ENCODE data around the gene EIF5A. TPM values are rescaled to one million over a fixed set of nuclear protein-coding genes. Genes with fewer than 3 reads are reported as not detected.
"Not testable (repeated sequence)": the region's sequence is repeated elsewhere in the genome, so short reads cannot be mapped to it uniquely, and the experiment has no call there.

EIF5A gene
- polyA plus RNA-seq, 6 donors from 2014 or later: 195 to 802 (median 516) TPM

- DNase-seq (peak; percentile 55), ATAC-seq (ENCODE audit: low read depth in 2 of 2) (peak; percentile 48 to 53)
- Mint-ChIP-seq H3K9me3 (no peaks in the 10 kb centered on the region), H3K27ac (peak overlapping the region in 1 of 6 donors; percentile 36), H3K4me1 (peaks cover 18 to 26% (median 25%) of the 10 kb centered on the region in 3 donors), H3K4me3 (peak overlapping the region in 1 of 8 donors; percentile 35), H3K36me3 (peaks cover 0 to 5% of the 10 kb centered on the region in 2 donors), H3K27me3 (no peaks in the 10 kb centered on the region)
Measured at GRCh38 chr17:7323731-7324437, 16.5 kb downstream of the EIF5A start.

- DNase-seq (no peak), ATAC-seq (ENCODE audit: low read depth in 2 of 2) (no peak)
- Mint-ChIP-seq H3K27me3 (no peaks in the 10 kb centered on the region), H3K9me3 (no peaks in the 10 kb centered on the region), H3K4me3 (peak overlapping the region in 1 of 8 donors; percentile 35), H3K4me1 (peaks cover 18 to 28% (median 26%) of the 10 kb centered on the region in 3 donors), H3K27ac (peak overlapping the region in 1 of 6 donors; percentile 36), H3K36me3 (peaks cover 0 to 5% of the 10 kb centered on the region in 2 donors)
Measured at GRCh38 chr17:7324438-7324779, 17.0 kb downstream of the EIF5A start.

GRCh38 chr17:7325031-7325528 lies 17.7 kb downstream of the EIF5A start:
- Mint-ChIP-seq H3K4me1 (peaks cover 24 to 34% (median 31%) of the 10 kb centered on the region in 3 donors), H3K36me3 (peaks cover 0 to 5% of the 10 kb centered on the region in 2 donors), H3K27ac (peak overlapping the region in 1 of 6 donors; percentile 47), H3K9me3 (no peaks in the 10 kb centered on the region), H3K27me3 (no peaks in the 10 kb centered on the region), H3K4me3 (peak overlapping the region in 1 of 8 donors; percentile 22)
- DNase-seq (no peak), ATAC-seq (ENCODE audit: low read depth in 2 of 2) (no peak)

- peaks cover 29 to 41% (median 39%) of the 10 kb centered on the region in 3 donors for H3K4me1 Mint-ChIP-seq
- H3K27me3 Mint-ChIP-seq: no peaks in the 10 kb centered on the region
- H3K9me3 Mint-ChIP-seq: no peaks in the 10 kb centered on the region
- H3K27ac Mint-ChIP-seq: no peak overlapping the region
- DNase-seq (no peak), ATAC-seq (ENCODE audit: low read depth in 2 of 2) (no peak)
- H3K36me3 Mint-ChIP-seq: peaks cover 0 to 5% of the 10 kb centered on the region in 2 donors
- H3K4me3 Mint-ChIP-seq: peak overlapping the region in 2 of 8 donors; percentile 39 to 44
Measured at GRCh38 chr17:7326186-7326585, 18.8 kb downstream of the EIF5A start.

- H3K27me3 Mint-ChIP-seq: no peaks in the 10 kb centered on the region
- no peaks in the 10 kb centered on the region for H3K9me3 Mint-ChIP-seq
- no peak overlapping the region for H3K27ac Mint-ChIP-seq
- peak overlapping the region in 2 of 8 donors; percentile 32 to 93 for H3K4me3 Mint-ChIP-seq
- H3K4me1 Mint-ChIP-seq: peaks cover 29 to 41% (median 39%) of the 10 kb centered on the region in 3 donors
- DNase-seq: no peak
- H3K36me3 Mint-ChIP-seq: no peaks in the 10 kb centered on the region
- ATAC-seq (ENCODE audit: low read depth in 2 of 2): no peak
Measured at GRCh38 chr17:7327056-7327455, 19.6 kb downstream of the EIF5A start.

- no peak for ATAC-seq (ENCODE audit: low read depth in 2 of 2)
- Mint-ChIP-seq H3K27me3 (no peaks in the 10 kb centered on the region), H3K4me3 (peak overlapping the region in 3 of 8 donors; percentile 32 to 99 (median 93)), H3K9me3 (no peaks in the 10 kb centered on the region), H3K27ac (peak overlapping the region in 2 of 6 donors; percentile 15 to 84), H3K4me1 (peaks cover 32 to 45% (median 43%) of the 10 kb centered on the region in 3 donors), H3K36me3 (no peaks in the 10 kb centered on the region)
- DNase-seq: no peak
Measured at GRCh38 chr17:7327501-7327900, 20.1 kb downstream of the EIF5A start.

- no peak for ATAC-seq (ENCODE audit: low read depth in 2 of 2)
- DNase-seq: no peak
- no peaks in the 10 kb centered on the region for H3K36me3 Mint-ChIP-seq
- H3K4me1 Mint-ChIP-seq: peaks cover 37 to 48% (median 47%) of the 10 kb centered on the region in 3 donors
- peak overlapping the region; percentile 1 to 96 (median 83) for H3K27ac Mint-ChIP-seq
- H3K4me3 Mint-ChIP-seq: peak overlapping the region; percentile 33 to 99 (median 91)
- no peaks in the 10 kb centered on the region for H3K27me3 Mint-ChIP-seq
- H3K9me3 Mint-ChIP-seq: no peaks in the 10 kb centered on the region
Measured at GRCh38 chr17:7328009-7328408, 20.6 kb downstream of the EIF5A start.

- H3K9me3 Mint-ChIP-seq: no peaks in the 10 kb centered on the region
- H3K4me1 Mint-ChIP-seq: peaks cover 42 to 54% (median 53%) of the 10 kb centered on the region in 3 donors
- DNase-seq: no peak
- H3K4me3 Mint-ChIP-seq: peak within 1 kb of the TSS; percentile 87 to 99 (median 96)
- peak within 1 kb of the TSS; percentile 93 to 98 (median 96) for H3K27ac Mint-ChIP-seq
- no peaks in the 10 kb centered on the region for H3K27me3 Mint-ChIP-seq
- no peaks in the 10 kb centered on the region for H3K36me3 Mint-ChIP-seq
- peak; percentile 11 to 14 for ATAC-seq (ENCODE audit: low read depth in 2 of 2)
Measured at GRCh38 chr17:7328840-7329373, 21.5 kb downstream of the EIF5A start, which contains the start of gene NEURL4. NEURL4 (minus strand) TSS chr17:7329335; CDS start chr17:7329312, 23 bp downstream.

GRCh38 chr17:7329374-7329996 lies 22.1 kb downstream of the EIF5A start:
- H3K27ac Mint-ChIP-seq: peak overlapping the region; percentile 93 to 98 (median 96)
- H3K9me3 Mint-ChIP-seq: no peaks in the 10 kb centered on the region
- no peaks in the 10 kb centered on the region for H3K27me3 Mint-ChIP-seq
- peak overlapping the region; percentile 87 to 99 (median 96) for H3K4me3 Mint-ChIP-seq
- DNase-seq (peak; percentile 98), ATAC-seq (ENCODE audit: low read depth in 2 of 2) (peak; percentile 67 to 71)
- no peaks in the 10 kb centered on the region for H3K36me3 Mint-ChIP-seq
- H3K4me1 Mint-ChIP-seq: peaks cover 39 to 53% (median 52%) of the 10 kb centered on the region in 3 donors

- peak; percentile 84 for DNase-seq
- H3K27me3 Mint-ChIP-seq: no peaks in the 10 kb centered on the region
- no peaks in the 10 kb centered on the region for H3K9me3 Mint-ChIP-seq
- ATAC-seq (ENCODE audit: low read depth in 2 of 2): peak; percentile 57 to 62
- no peaks in the 10 kb centered on the region for H3K36me3 Mint-ChIP-seq
- peak overlapping the region; percentile 87 to 99 (median 96) for H3K4me3 Mint-ChIP-seq
- peaks cover 40 to 56% (median 55%) of the 10 kb centered on the region in 3 donors for H3K4me1 Mint-ChIP-seq
- peak overlapping the region; percentile 93 to 98 (median 96) for H3K27ac Mint-ChIP-seq
Measured at GRCh38 chr17:7329997-7330637, 22.7 kb downstream of the EIF5A start.

- no peaks in the 10 kb centered on the region for H3K27me3 Mint-ChIP-seq
- peak overlapping the region; percentile 22 to 99 (median 93) for H3K4me3 Mint-ChIP-seq
- peak overlapping the region in 3 of 6 donors; percentile 80 to 97 (median 96) for H3K27ac Mint-ChIP-seq
- ATAC-seq (ENCODE audit: low read depth in 2 of 2) (no peak), DNase-seq (no peak)
- H3K4me1 Mint-ChIP-seq: peaks cover 45 to 61% (median 60%) of the 10 kb centered on the region in 3 donors
- H3K36me3 Mint-ChIP-seq: no peaks in the 10 kb centered on the region
- H3K9me3 Mint-ChIP-seq: no peaks in the 10 kb centered on the region
Measured at GRCh38 chr17:7330638-7331015, 23.2 kb downstream of the EIF5A start.

GRCh38 chr17:7332111-7332510 lies 24.7 kb downstream of the EIF5A start:
- Mint-ChIP-seq H3K4me3 (peak overlapping the region in 7 of 8 donors; percentile 30 to 79 (median 52)), H3K27me3 (no peaks in the 10 kb centered on the region), H3K9me3 (no peaks in the 10 kb centered on the region), H3K36me3 (no peaks in the 10 kb centered on the region), H3K27ac (peak overlapping the region in 2 of 6 donors; percentile 63 to 67), H3K4me1 (peaks cover 53 to 67% (median 65%) of the 10 kb centered on the region in 3 donors)
- DNase-seq: no peak
- no peak for ATAC-seq (ENCODE audit: low read depth in 2 of 2)

GRCh38 chr17:7332600-7333069 lies 25.2 kb downstream of the EIF5A start:
- ATAC-seq (ENCODE audit: low read depth in 2 of 2); H3K36me3 Mint-ChIP-seq; H3K9me3 Mint-ChIP-seq; H3K27me3 Mint-ChIP-seq: not testable (repeated sequence)
- DNase-seq: peak; percentile 36
- Mint-ChIP-seq H3K27ac (peak overlapping the region in 5 of 6 donors; percentile 47 to 92 (median 67)), H3K4me3 (peak overlapping the region; percentile 30 to 79 (median 46)), H3K4me1 (peaks cover 54 to 68% (median 67%) of the 10 kb centered on the region in 3 donors)
